ENCODE results near the gene CFAP20. TPM values are rescaled to one million over a fixed set of nuclear protein-coding genes. Genes with fewer than 3 reads are reported as not detected.

Gene CFAP20
- total RNA-seq, 1 experiment from 2014 or later = 81.6 TPM

GRCh38 chr16:58154345-58154744 is 25.2 kb upstream of the CFAP20 start:
- TF ChIP-seq EZH2 (IDR thresholded peaks at IDR 0.05; ENCODE audit: borderline replicate concordance, low read depth, low read length, poor library complexity, severe bottlenecking) = no peak
- TF ChIP-seq CTCF (conservative IDR thresholded peaks at IDR 0.05; ENCODE audit: low read depth, low read length) = no peak
- POLR2A ChIA-PET (ENCODE audit: low non-redundant PET) = no interaction called here
- intact Hi-C loops (cut with micrococcal nuclease; ENCODE audit: unreplicated experiment) = no loop called here
- Histone ChIP-seq H3K36me3 (ENCODE audit: insufficient read depth, low read length, poor library complexity, severe bottlenecking) (no peaks in the 10 kb centered on the region), H3K9me3 (ENCODE audit: low read depth, low read length, poor library complexity, severe bottlenecking) (no peaks in the 10 kb centered on the region), H3K27ac (ENCODE audit: low read depth, low read length, poor library complexity, severe bottlenecking) (no peak overlapping the region), H3K4me3 (ENCODE audit: low read depth, low read length, poor library complexity, severe bottlenecking) (no peak overlapping the region), H3K4me1 (ENCODE audit: insufficient read depth, low read length, poor library complexity, severe bottlenecking) (no peaks in the 10 kb centered on the region), H3K27me3 (replicated peaks; ENCODE audit: insufficient read depth, low read depth, low read length, poor library complexity) (no peaks in the 10 kb centered on the region)
- CTCF ChIA-PET = no interaction called here
- no peak for DNase-seq (ENCODE audit: low spot score)
- no TSS peak for BruUV-seq (replicated peaks)

- ChIA-PET POLR2A (ENCODE audit: low non-redundant PET) (no interaction called here), CTCF (interaction anchor here (0.7 kb wide), 1 partner anchor 576 kb away, joined by 6 read pairs; no protein-coding TSS in a partner anchor)
- no peaks in the 10 kb centered on the region for H3K27me3 ChIP-seq (replicated peaks; ENCODE audit: insufficient read depth, low read depth, low read length, poor library complexity)
- H3K4me1 ChIP-seq (ENCODE audit: insufficient read depth, low read length, poor library complexity, severe bottlenecking) = no peaks in the 10 kb centered on the region
- BruUV-seq (replicated peaks) = no TSS peak
- H3K4me3 ChIP-seq (ENCODE audit: low read depth, low read length, poor library complexity, severe bottlenecking) = no peak overlapping the region
- TF ChIP-seq CTCF (conservative IDR thresholded peaks at IDR 0.05; ENCODE audit: low read depth, low read length) = no peak
- no peak for TF ChIP-seq EZH2 (IDR thresholded peaks at IDR 0.05; ENCODE audit: borderline replicate concordance, low read depth, low read length, poor library complexity, severe bottlenecking)
- DNase-seq (ENCODE audit: low spot score) = no peak
- no peaks in the 10 kb centered on the region for H3K9me3 ChIP-seq (ENCODE audit: low read depth, low read length, poor library complexity, severe bottlenecking)
- no peak overlapping the region for H3K27ac ChIP-seq (ENCODE audit: low read depth, low read length, poor library complexity, severe bottlenecking)
- no peaks in the 10 kb centered on the region for H3K36me3 ChIP-seq (ENCODE audit: insufficient read depth, low read length, poor library complexity, severe bottlenecking)
- intact Hi-C loops (cut with micrococcal nuclease; ENCODE audit: unreplicated experiment) = no loop called here
Observed at GRCh38 chr16:58152246-58152868, 23.2 kb upstream of the CFAP20 start.

DNA sequence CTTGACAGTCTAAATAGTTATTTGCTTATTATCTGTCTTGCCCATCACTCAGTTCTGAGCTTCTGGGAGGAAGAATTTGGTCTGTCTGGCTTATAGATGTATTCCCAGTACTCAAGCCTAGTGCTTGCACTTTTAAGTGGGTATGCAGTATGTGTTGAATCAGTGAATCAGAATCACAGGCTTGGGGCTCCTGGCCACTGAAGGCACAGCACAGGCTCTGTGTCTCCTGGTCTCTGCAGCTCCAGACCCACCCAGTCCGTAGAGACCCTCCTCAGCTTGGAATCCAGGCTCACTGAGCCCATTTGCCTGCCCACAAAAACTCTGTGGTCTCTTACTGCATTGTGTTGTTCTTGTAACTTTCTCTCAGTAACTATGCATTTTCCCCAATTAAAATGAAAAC is 19.3 kb upstream of the CFAP20 start:
- BruUV-seq (replicated peaks) = no TSS peak
- no peaks in the 10 kb centered on the region for H3K9me3 ChIP-seq (ENCODE audit: low read depth, low read length, poor library complexity, severe bottlenecking)
- H3K27me3 ChIP-seq (replicated peaks; ENCODE audit: insufficient read depth, low read depth, low read length, poor library complexity) = no peaks in the 10 kb centered on the region
- H3K4me1 ChIP-seq (ENCODE audit: insufficient read depth, low read length, poor library complexity, severe bottlenecking) = no peaks in the 10 kb centered on the region
- no peak overlapping the region for H3K4me3 ChIP-seq (ENCODE audit: low read depth, low read length, poor library complexity, severe bottlenecking)
- no peaks in the 10 kb centered on the region for H3K36me3 ChIP-seq (ENCODE audit: insufficient read depth, low read length, poor library complexity, severe bottlenecking)
- ChIA-PET CTCF (no interaction called here), POLR2A (ENCODE audit: low non-redundant PET) (no interaction called here)
- TF ChIP-seq EZH2 (IDR thresholded peaks at IDR 0.05; ENCODE audit: borderline replicate concordance, low read depth, low read length, poor library complexity, severe bottlenecking) (no peak), CTCF (conservative IDR thresholded peaks at IDR 0.05; ENCODE audit: low read depth, low read length) (no peak)
- no peak overlapping the region for H3K27ac ChIP-seq (ENCODE audit: low read depth, low read length, poor library complexity, severe bottlenecking)
- DNase-seq (ENCODE audit: low spot score) = no peak
- intact Hi-C loops (cut with micrococcal nuclease; ENCODE audit: unreplicated experiment) = no loop called here

Measured in A673 (cell line).